Pancreas (tissue), 10 donors: Measurements from ENCODE around the gene CALCOCO1. TPM values are rescaled to one million over a fixed set of nuclear protein-coding genes. Genes with fewer than 3 reads are reported as not detected.

Experiments used
- ATAC-seq, 4 donors: fragments of 200-7000 bp; cut with Tn5 transposase; one replicate each; pipeline versions ENCODE4 v1.8.0 to v1.9.1; 2020; ENCODE audit warnings: mild to moderate bottlenecking in 4 of 4, moderate library complexity in 4 of 4
- DNase-seq, 6 donors: peaks; one replicate each; pipeline ENCODE4 v3.0.0-alpha.2; 2020
- FAIRE-seq: peaks from 2 replicates; lab custom pipeline; 2012; peaks lifted over from hg19 to GRCh38; lab: Jason Lieb, UNC
- H3K27ac ChIP-seq, 4 donors: fragments of 200-600 bp; sonication (generic); 1 replicate in 3 of 4; 2 replicates in 1 of 4; pipeline versions ENCODE4 v1.5.0 to v1.8.0; 2020
- H3K27me3 ChIP-seq, 4 donors: fragments of 200-600 bp; one replicate each; pipeline ENCODE4 v1.8.0; 2021
- H3K36me3 ChIP-seq, 3 donors: fragments of 200-600 bp; sonication (generic) in 1 of 3; one replicate each; pipeline versions ENCODE4 v1.5.0 to v1.8.0; 2020 to 2021
- H3K4me1 ChIP-seq, 3 donors: fragments of 200-600 bp; one replicate each; pipeline ENCODE4 v1.8.0; 2021
- H3K4me3 ChIP-seq, 4 donors: fragments of 200-600 bp; sonication (generic) in 2 of 4; one replicate each; pipeline versions ENCODE4 v1.5.0 to v1.8.0; 2020 to 2021
- H3K9me3 ChIP-seq, 4 donors: fragments of 200-600 bp; one replicate each; pipeline ENCODE4 v1.8.0; 2021
- CTCF ChIP-seq, 4 donors: fragments of 200-600 bp; sonication (generic) in 3 of 4; IDR thresholded peaks; one replicate each; pipeline versions ENCODE4 v1.5.0 to v1.8.0; 2021; ENCODE audit warnings: antibody characterized with exemption in 4 of 4
- WGBS, 2 donors: extraction: QIAGEN DNeasy Blood & Tissue Kit; methylation state at CpG; one replicate each; pipeline ENCODE4 v1.1.7; 2013; 5-methylcytosine and 5-hydroxymethylcytosine counted together
- intact Hi-C, 3 donors: fragments of 100-400 bp; cut with DNase I; formaldehyde crosslinking; loops; one replicate each; pipeline versions ENCODE4 v1.11.1 to v1.14.2; 2022
- polyA plus RNA-seq, 2 donors: library from polyadenylated mRNA; stranded (reverse); fragments of 200-250 nt; gene quantifications; one replicate each; pipeline ENCODE4 v1.2.3, GENCODE V29; 2013
- total RNA-seq, 6 donors: library from RNA; stranded (reverse); fragmentation: NEBNext Ultra II Directional in 4 of 6; extraction: Animal tissue kit (Norgen Biotek cat#: 25700) in 4 of 6; gene quantifications; one replicate each; pipeline versions ENCODE4 v1.2.1 to v1.2.4, GENCODE V29; 2021 to 2023
- donor health status: healthy with polysubstance abuse.
- donor health status: DM: no; HTN: no; CAD: no; lungs with moderate emphysema.
- donor health status: DM: no; HTN: no; CAD: no.
- donor health status: control.
- donor health status: control.
- donor health status: Bipolar disorder and iron deficiency.
- donor health status: DM: yes; HTN: yes; CAD: no.
- donor health status: DM: no; HTN: no; CAD: no.
- donor health status: DM: no; HTN: no; CAD: no.
- donor health status: DM: yes; HTN: yes; CAD: no.

CALCOCO1 gene
- total and polyA plus RNA-seq, 8 donors, result 28.2 to 103 (median 75.2) TPM

GRCh38 chr12:53750812-53751335, 23.6 kb upstream of the CALCOCO1 start:
- peak in 2 of 6 donors; percentile 35 to 40 for DNase-seq

GRCh38 chr12:53749986-53750811, 22.9 kb upstream of the CALCOCO1 start:
- Histone ChIP-seq H3K4me3 (peak overlapping the region in 2 of 4 donors; percentile 31 to 55), H3K9me3 (no peaks in the 10 kb centered on the region), H3K27me3 (peaks cover 0 to 6% (median 3%) of the 10 kb centered on the region in 4 donors), H3K4me1 (peaks cover 0 to 9% (median 0%) of the 10 kb centered on the region in 3 donors), H3K27ac (no peak overlapping the region), H3K36me3 (no peaks in the 10 kb centered on the region)
- no peak for ATAC-seq
- 47 to 51% methylated on average over 10 of the region's 10 CpGs for WGBS, 2 donors
- TF ChIP-seq CTCF (IDR thresholded peaks at IDR 0.05), result no peak
- FAIRE-seq, result no peak
- no peak for DNase-seq
- intact Hi-C loops, result loop anchor here in 1 of 3 donors (5.0 kb wide), 1 partner anchor 48 kb away; no protein-coding TSS in a partner anchor

More at GRCh38 chr12:53750812-53751335, 23.6 kb upstream of the CALCOCO1 start:
- peaks cover 0 to 6% (median 3%) of the 10 kb centered on the region in 4 donors for H3K27me3 ChIP-seq
- peak overlapping the region in 3 of 4 donors; percentile 28 to 58 (median 53) for H3K27ac ChIP-seq
- peaks cover 0 to 9% (median 0%) of the 10 kb centered on the region in 3 donors for H3K4me1 ChIP-seq
- H3K36me3 ChIP-seq, result no peaks in the 10 kb centered on the region
- ATAC-seq (peak; percentile 29 to 52 (median 44)), FAIRE-seq (no peak)
- no peak for TF ChIP-seq CTCF (IDR thresholded peaks at IDR 0.05)
- intact Hi-C loops, result no loop called here
- H3K4me3 ChIP-seq, result peak overlapping the region; percentile 18 to 55 (median 40)
- WGBS, 2 donors, result 11 to 12% methylated on average over 30 to 36 of the region's 36 CpGs
- H3K9me3 ChIP-seq, result no peaks in the 10 kb centered on the region

GRCh38 chr12:53748072-53748840, 21.0 kb upstream of the CALCOCO1 start:
- Histone ChIP-seq H3K4me3 (no peak overlapping the region), H3K4me1 (peaks cover 0 to 5% (median 0%) of the 10 kb centered on the region in 3 donors), H3K9me3 (no peaks in the 10 kb centered on the region), H3K27ac (no peak overlapping the region), H3K27me3 (peaks cover 0 to 6% (median 3%) of the 10 kb centered on the region in 4 donors), H3K36me3 (no peaks in the 10 kb centered on the region)
- no peak for TF ChIP-seq CTCF (IDR thresholded peaks at IDR 0.05)
- DNase-seq (no peak), ATAC-seq (no peak), FAIRE-seq (no peak)
- WGBS, 2 donors, result 40 to 49% methylated on average over 22 of the region's 22 CpGs
- intact Hi-C loops, result loop anchor here in 1 of 3 donors (5.0 kb wide), 1 partner anchor 46 kb away; no protein-coding TSS in a partner anchor

- TF ChIP-seq CTCF (IDR thresholded peaks at IDR 0.05), result no peak
- intact Hi-C loops, result loop anchor here in 1 of 3 donors (5.0 kb wide), 1 partner anchor 45 kb away; no protein-coding TSS in a partner anchor
- no peak overlapping the region for H3K4me3 ChIP-seq
- no peak for FAIRE-seq
- no peak overlapping the region for H3K27ac ChIP-seq
- no peaks in the 10 kb centered on the region for H3K9me3 ChIP-seq
- no peak for ATAC-seq
- H3K4me1 ChIP-seq, result peaks cover 0 to 5% (median 0%) of the 10 kb centered on the region in 3 donors
- peaks cover 0 to 6% (median 5%) of the 10 kb centered on the region in 4 donors for H3K27me3 ChIP-seq
- WGBS, 2 donors, result 34 to 43% methylated on average over 5 of the region's 5 CpGs
- H3K36me3 ChIP-seq, result no peaks in the 10 kb centered on the region
- no peak for DNase-seq
Observed at GRCh38 chr12:53747095-53747494, 19.8 kb upstream of the CALCOCO1 start.
